Measurements from ENCODE around the gene PPME1. TPM values are rescaled to one million over a fixed set of nuclear protein-coding genes. Genes with fewer than 3 reads are reported as not detected.
A peak's percentile ranks its signal among the peaks of the same experiment; 100 is the strongest.

PPME1 gene
- total RNA-seq, 4 donors from 2014 or later, result 32.3 to 55.3 (median 38.8) TPM

DNA sequence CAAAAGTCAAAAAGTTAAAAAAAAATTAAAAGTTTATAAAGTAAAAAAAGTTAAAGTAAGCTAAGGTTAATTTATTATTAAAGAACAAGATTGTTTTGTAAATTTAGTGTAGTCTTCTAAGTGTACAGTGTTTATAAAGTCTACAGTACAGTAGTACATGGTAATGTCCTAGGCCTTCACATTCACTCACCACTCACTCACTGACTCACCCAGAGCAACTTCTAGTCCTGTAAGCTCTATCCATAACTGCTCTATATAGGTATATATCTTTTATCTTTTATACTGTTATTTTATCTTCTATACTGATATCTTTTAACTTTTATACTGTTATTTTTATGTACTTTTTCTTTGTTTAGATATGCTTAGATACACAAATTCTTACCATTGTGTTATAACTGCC, 11.4 kb upstream of the PPME1 start:
- no peaks in the 10 kb centered on the region for H3K27me3 ChIP-seq
- intact Hi-C loops (cut with DNase I), result no loop called here
- no peak overlapping the region for H3K4me3 ChIP-seq (replicated peaks in 1 of 3)
- H3K9me3 ChIP-seq, result no peaks in the 10 kb centered on the region
- TF ChIP-seq CTCF (IDR thresholded peaks at IDR 0.05) (no peak), POLR2A (IDR thresholded peaks at IDR 0.05) (no peak)
- peaks cover 12 to 22% of the 10 kb centered on the region in 2 donors for H3K4me1 ChIP-seq
- no peak for DNase-seq
- no peak overlapping the region for H3K27ac ChIP-seq
- H3K36me3 ChIP-seq, result no peaks in the 10 kb centered on the region

- TF ChIP-seq CTCF (IDR thresholded peaks at IDR 0.05) (no peak), POLR2A (IDR thresholded peaks at IDR 0.05) (no peak)
- peaks cover 0 to 8% of the 10 kb centered on the region in 2 donors for H3K36me3 ChIP-seq
- no peak overlapping the region for H3K4me3 ChIP-seq (replicated peaks in 1 of 3)
- no peaks in the 10 kb centered on the region for H3K9me3 ChIP-seq
- H3K27ac ChIP-seq, result peak overlapping the region; percentile 28 to 59 (median 42)
- no peaks in the 10 kb centered on the region for H3K27me3 ChIP-seq
- peak; percentile 48 to 56 for DNase-seq
- intact Hi-C loops (cut with DNase I), result no loop called here
- peaks cover 12 to 20% of the 10 kb centered on the region in 2 donors for H3K4me1 ChIP-seq
- WGBS, 2 donors, result 31 to 41% methylated on average over 2 of the region's 2 CpGs
Observed at GRCh38 chr11:74162681-74163467, 8.2 kb upstream of the PPME1 start.

GRCh38 chr11:74168838-74169237, 2.3 kb upstream of the PPME1 start:
- Histone ChIP-seq H3K9me3 (no peaks in the 10 kb centered on the region), H3K27ac (no peak overlapping the region), H3K36me3 (peaks cover 0 to 8% of the 10 kb centered on the region in 2 donors), H3K4me1 (peaks cover 23 to 26% of the 10 kb centered on the region in 2 donors), H3K27me3 (no peaks in the 10 kb centered on the region), H3K4me3 (replicated peaks in 1 of 3) (no peak overlapping the region)
- intact Hi-C loops (cut with DNase I), result no loop called here
- WGBS, 2 donors, result 84 to 88% methylated on average over 3 of the region's 3 CpGs
- no peak for DNase-seq
- TF ChIP-seq POLR2A (IDR thresholded peaks at IDR 0.05), result no peak
- no peak for TF ChIP-seq CTCF (IDR thresholded peaks at IDR 0.05)

GRCh38 chr11:74169738-74170458, 1.2 kb upstream of the PPME1 start:
- Histone ChIP-seq H3K4me3 (replicated peaks in 1 of 3) (peak overlapping the region; percentile 29 to 66 (median 58)), H3K27ac (peak overlapping the region in 2 of 3 donors; percentile 83 to 90), H3K9me3 (no peaks in the 10 kb centered on the region), H3K36me3 (peaks cover 0 to 8% of the 10 kb centered on the region in 2 donors), H3K27me3 (no peaks in the 10 kb centered on the region), H3K4me1 (peaks cover 24 to 27% of the 10 kb centered on the region in 2 donors)
- TF ChIP-seq POLR2A (IDR thresholded peaks at IDR 0.05) (no peak), CTCF (IDR thresholded peaks at IDR 0.05) (no peak)
- intact Hi-C loops (cut with DNase I), result loop anchor here (10.0 kb wide), 1 partner anchor 205 kb away; no protein-coding TSS in a partner anchor
- 14 to 15% methylated on average over 9 of the region's 9 CpGs for WGBS, 2 donors
- DNase-seq, result no peak

DNA sequence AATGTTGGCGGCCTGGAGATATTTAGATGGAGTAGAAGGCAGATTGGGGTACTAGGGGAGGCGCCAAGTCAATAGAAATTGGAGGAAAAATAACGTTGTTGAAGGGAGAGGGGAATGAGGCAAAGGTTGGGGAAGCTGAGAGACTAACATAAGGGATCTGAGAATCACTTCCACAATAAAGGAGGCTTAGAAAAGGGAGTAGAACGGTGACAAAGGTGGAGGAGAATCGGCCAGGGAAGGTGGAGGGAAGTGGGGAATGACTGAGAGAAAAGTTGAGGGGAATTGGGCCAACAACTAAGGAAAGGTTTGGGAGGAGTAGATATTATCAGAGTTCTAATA, 510 bp downstream of the PPME1 start:
- H3K9me3 ChIP-seq, result no peaks in the 10 kb centered on the region
- peaks cover 24 to 27% of the 10 kb centered on the region in 2 donors for H3K4me1 ChIP-seq
- TF ChIP-seq POLR2A (IDR thresholded peaks at IDR 0.05) (no peak), CTCF (IDR thresholded peaks at IDR 0.05) (no peak)
- H3K27me3 ChIP-seq, result no peaks in the 10 kb centered on the region
- peak overlapping the region; percentile 82 to 90 (median 83) for H3K27ac ChIP-seq
- peak overlapping the region; percentile 31 to 70 (median 58) for H3K4me3 ChIP-seq (replicated peaks in 1 of 3)
- intact Hi-C loops (cut with DNase I), result loop anchor here (10.0 kb wide), 1 partner anchor 207 kb away; no protein-coding TSS in a partner anchor
- 2 to 6% methylated on average over 5 of the region's 5 CpGs for WGBS, 2 donors
- DNase-seq, result no peak
- peaks cover 0 to 8% of the 10 kb centered on the region in 2 donors for H3K36me3 ChIP-seq
